Activated CD8-positive, alpha-beta memory T cell treated with anti-CD3 and anti-CD28 coated beads, Interleukin-2, amount 50 U/mL, for 1 hour (primary cell): Measurements from ENCODE around the gene OBSL1.

Experiments
- DNase-seq: peaks from one replicate; pipeline ENCODE4 v3.0.0-alpha.2; 2020; ENCODE audit errors: extremely low read depth

Gene OBSL1

GRCh38 chr2:219548990-219549389 lies 22.3 kb downstream of the OBSL1 start:
- no peak for DNase-seq

GRCh38 chr2:219547621-219548020 lies 23.7 kb downstream of the OBSL1 start:
- no peak for DNase-seq

- no peak for DNase-seq
Observed at GRCh38 chr2:219545943-219546352, 25.4 kb downstream of the OBSL1 start.

GRCh38 chr2:219545295-219545942 lies 25.9 kb downstream of the OBSL1 start:
- DNase-seq = no peak

GRCh38 chr2:219544567-219544966 lies 26.8 kb downstream of the OBSL1 start:
- DNase-seq = no peak

GRCh38 chr2:219543596-219544358 lies 27.6 kb downstream of the OBSL1 start, which contains the start of the genes CHPF and TMEM198:
CHPF (minus strand) TSS chr2:219543809; CDS start chr2:219543538, 271 bp downstream.
TMEM198 (plus strand) TSS chr2:219544028; CDS start chr2:219544728, 700 bp downstream.
- DNase-seq = peak; percentile 82

- DNase-seq = no peak
Observed at GRCh38 chr2:219542931-219543595, 28.3 kb downstream of the OBSL1 start.

GRCh38 chr2:219541611-219542180 lies 29.6 kb downstream of the OBSL1 start:
- DNase-seq = peak; percentile 49

- no peak for DNase-seq
Observed at GRCh38 chr2:219540784-219541504, 30.4 kb downstream of the OBSL1 start.

GRCh38 chr2:219539926-219540678 lies 31.2 kb downstream of the OBSL1 start:
- no peak for DNase-seq

- DNase-seq = no peak
Observed at GRCh38 chr2:219538956-219539788, 32.2 kb downstream of the OBSL1 start.

- DNase-seq = no peak
Observed at GRCh38 chr2:219538504-219538951, 32.8 kb downstream of the OBSL1 start.

- no peak for DNase-seq
Observed at GRCh38 chr2:219537657-219538488, 33.5 kb downstream of the OBSL1 start.

GRCh38 chr2:219536967-219537366 lies 34.4 kb downstream of the OBSL1 start:
- no peak for DNase-seq

GRCh38 chr2:219536425-219536824 lies 34.9 kb downstream of the OBSL1 start:
- no peak for DNase-seq

GRCh38 chr2:219533930-219534661 lies 37.2 kb downstream of the OBSL1 start:
- no peak for DNase-seq

- DNase-seq = no peak
Observed at GRCh38 chr2:219532378-219532649, 39.0 kb downstream of the OBSL1 start.

- DNase-seq = no peak
Observed at GRCh38 chr2:219531639-219532377, 39.5 kb downstream of the OBSL1 start.
